ENCODE measurements around the gene ANGPTL1. TPM values are rescaled to one million over a fixed set of nuclear protein-coding genes. Genes with fewer than 3 reads are reported as not detected.
"Not testable (repeated sequence)": the region's sequence is repeated elsewhere in the genome, so short reads cannot be mapped to it uniquely, and the experiment has no call there.

Gene ANGPTL1
- total and polyA plus RNA-seq, 2 donors (not counting 1 experiment from before 2014, with no cell fraction given) = 1.5 to 4.1 TPM

DNA sequence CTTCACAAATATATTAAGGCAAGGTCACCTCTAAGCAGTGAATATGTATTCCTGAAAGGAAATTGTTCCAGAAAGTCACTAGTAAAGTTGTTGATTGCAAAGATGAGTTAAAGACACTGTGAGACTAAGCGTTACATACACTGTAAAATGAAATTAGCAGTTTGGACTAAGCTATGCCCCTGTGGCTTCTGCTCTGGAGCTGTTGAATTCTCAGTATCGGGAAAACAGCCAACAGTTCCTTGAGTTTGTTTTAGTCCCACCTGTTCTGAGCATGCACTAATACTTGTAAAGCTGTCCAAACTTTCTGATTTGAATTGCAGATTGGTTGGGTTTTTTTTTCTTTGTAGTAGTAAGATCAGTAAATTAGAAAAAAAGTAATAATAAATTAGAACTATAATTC, 21.0 kb downstream of the ANGPTL1 start:
- no peak overlapping the region for H3K4me3 ChIP-seq (replicated peaks in 1 of 4; ENCODE audit: control extremely low read depth in 1 of 4, insufficient read depth in 1 of 4, low read depth in 3 of 4, low read length in 4 of 4)
- no peaks in the 10 kb centered on the region for H3K27me3 ChIP-seq (ENCODE audit: control insufficient read depth, insufficient read depth, low read length)
- no peaks in the 10 kb centered on the region for H3K79me2 ChIP-seq (ENCODE audit: control insufficient read depth, insufficient read depth, low read length)
- peaks cover 2% of the 10 kb centered on the region for H3K4me1 ChIP-seq (ENCODE audit: control insufficient read depth, extremely low read depth, insufficient read depth, low read length)
- no peak overlapping the region for H3K27ac ChIP-seq (ENCODE audit: insufficient read depth, low read length)
- H3K4me2 ChIP-seq (ENCODE audit: extremely low read depth, insufficient read depth, low read length) = no peak overlapping the region
- H3K9ac ChIP-seq (ENCODE audit: insufficient read depth, low read length) = no peak overlapping the region
- no peak overlapping the region for H2AFZ ChIP-seq (ENCODE audit: low read length)
- TF ChIP-seq, protein P1, sequence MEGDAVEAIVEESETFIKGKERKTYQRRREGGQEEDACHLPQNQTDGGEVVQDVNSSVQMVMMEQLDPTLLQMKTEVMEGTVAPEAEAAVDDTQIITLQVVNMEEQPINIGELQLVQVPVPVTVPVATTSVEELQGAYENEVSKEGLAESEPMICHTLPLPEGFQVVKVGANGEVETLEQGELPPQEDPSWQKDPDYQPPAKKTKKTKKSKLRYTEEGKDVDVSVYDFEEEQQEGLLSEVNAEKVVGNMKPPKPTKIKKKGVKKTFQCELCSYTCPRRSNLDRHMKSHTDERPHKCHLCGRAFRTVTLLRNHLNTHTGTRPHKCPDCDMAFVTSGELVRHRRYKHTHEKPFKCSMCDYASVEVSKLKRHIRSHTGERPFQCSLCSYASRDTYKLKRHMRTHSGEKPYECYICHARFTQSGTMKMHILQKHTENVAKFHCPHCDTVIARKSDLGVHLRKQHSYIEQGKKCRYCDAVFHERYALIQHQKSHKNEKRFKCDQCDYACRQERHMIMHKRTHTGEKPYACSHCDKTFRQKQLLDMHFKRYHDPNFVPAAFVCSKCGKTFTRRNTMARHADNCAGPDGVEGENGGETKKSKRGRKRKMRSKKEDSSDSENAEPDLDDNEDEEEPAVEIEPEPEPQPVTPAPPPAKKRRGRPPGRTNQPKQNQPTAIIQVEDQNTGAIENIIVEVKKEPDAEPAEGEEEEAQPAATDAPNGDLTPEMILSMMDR (conservative IDR thresholded peaks at IDR 0.05 in 1 of 2, IDR thresholded peaks at IDR 0.05 in 1 of 2; ENCODE audit: low read depth in 1 of 2, low read length in 2 of 2) = no peak
- TF ChIP-seq EZH2 (IDR thresholded peaks at IDR 0.05; ENCODE audit: low read length, missing control alignments) = no peak
- H4K20me1 ChIP-seq (ENCODE audit: control insufficient read depth, extremely low read depth, insufficient read depth, low read length) = no peaks in the 10 kb centered on the region
- no peaks in the 10 kb centered on the region for H3K36me3 ChIP-seq (ENCODE audit: control insufficient read depth, insufficient read depth, low read length)
- no peaks in the 10 kb centered on the region for H3K9me3 ChIP-seq (ENCODE audit: control insufficient read depth, insufficient read depth, low read depth, low read length)
- peak in 1 of 2 donors; percentile 7 for DNase-seq (ENCODE audit: low read depth in 2 of 2)

DNA sequence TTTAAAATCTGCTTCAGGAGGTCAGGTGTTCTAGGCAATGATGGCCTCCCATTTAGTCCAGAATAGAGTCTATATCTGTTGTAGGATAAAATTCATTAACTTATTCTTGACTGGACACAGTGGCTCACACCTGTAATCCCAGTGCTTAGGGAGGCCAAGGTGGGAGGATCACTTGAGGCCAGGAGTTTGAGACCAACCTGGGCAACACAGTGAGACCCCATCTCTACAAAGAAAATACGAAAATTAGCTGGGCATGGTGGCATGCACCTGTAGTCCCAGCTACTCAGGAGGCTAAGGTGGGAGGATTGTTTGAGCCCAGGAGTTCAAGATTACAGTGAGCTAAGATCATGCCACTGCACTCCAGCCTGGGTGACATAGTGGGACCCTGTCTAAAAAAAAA, 23.0 kb downstream of the ANGPTL1 start:
- not testable (repeated sequence) for H3K9ac ChIP-seq (ENCODE audit: insufficient read depth, low read length); H3K4me1 ChIP-seq (ENCODE audit: control insufficient read depth, extremely low read depth, insufficient read depth, low read length); H3K4me3 ChIP-seq (replicated peaks in 1 of 4; ENCODE audit: control extremely low read depth in 1 of 4, insufficient read depth in 1 of 4, low read depth in 3 of 4, low read length in 4 of 4); H4K20me1 ChIP-seq (ENCODE audit: control insufficient read depth, extremely low read depth, insufficient read depth, low read length); H3K9me3 ChIP-seq (ENCODE audit: control insufficient read depth, insufficient read depth, low read depth, low read length); H2AFZ ChIP-seq (ENCODE audit: low read length); DNase-seq (ENCODE audit: low read depth in 2 of 2); H3K79me2 ChIP-seq (ENCODE audit: control insufficient read depth, insufficient read depth, low read length); H3K27ac ChIP-seq (ENCODE audit: insufficient read depth, low read length); H3K36me3 ChIP-seq (ENCODE audit: control insufficient read depth, insufficient read depth, low read length); H3K4me2 ChIP-seq (ENCODE audit: extremely low read depth, insufficient read depth, low read length); H3K27me3 ChIP-seq (ENCODE audit: control insufficient read depth, insufficient read depth, low read length)

DNA sequence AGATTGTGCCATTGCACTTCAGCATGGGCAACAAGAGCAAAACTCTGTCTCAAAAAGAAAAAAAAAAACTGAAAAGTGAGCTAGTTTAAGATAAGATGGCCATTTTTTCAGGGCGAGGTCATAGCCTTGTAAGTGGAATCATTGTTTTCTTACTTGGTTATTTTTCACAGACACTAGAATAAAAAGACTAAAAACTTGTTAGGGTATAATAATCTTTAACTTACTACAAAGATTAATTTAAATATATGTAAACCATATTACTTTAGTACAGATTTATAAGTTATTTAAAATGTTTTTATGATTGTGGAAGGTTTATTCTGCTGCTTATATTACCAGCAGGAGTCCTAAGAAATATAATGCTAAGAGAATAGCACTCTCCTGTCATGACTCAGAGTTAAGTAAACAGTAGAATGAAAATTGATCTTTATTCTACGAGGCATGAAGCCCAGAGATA, 23.5 kb downstream of the ANGPTL1 start:
- Histone ChIP-seq H3K4me3 (replicated peaks in 1 of 4; ENCODE audit: control extremely low read depth in 1 of 4, insufficient read depth in 1 of 4, low read depth in 3 of 4, low read length in 4 of 4) (no peak overlapping the region), H4K20me1 (ENCODE audit: control insufficient read depth, extremely low read depth, insufficient read depth, low read length) (no peaks in the 10 kb centered on the region), H3K4me1 (ENCODE audit: control insufficient read depth, extremely low read depth, insufficient read depth, low read length) (peaks cover 2% of the 10 kb centered on the region), H3K27ac (ENCODE audit: insufficient read depth, low read length) (no peak overlapping the region), H3K9ac (ENCODE audit: insufficient read depth, low read length) (no peak overlapping the region), H3K36me3 (ENCODE audit: control insufficient read depth, insufficient read depth, low read length) (no peaks in the 10 kb centered on the region), H2AFZ (ENCODE audit: low read length) (no peak overlapping the region), H3K9me3 (ENCODE audit: control insufficient read depth, insufficient read depth, low read depth, low read length) (no peaks in the 10 kb centered on the region), H3K79me2 (ENCODE audit: control insufficient read depth, insufficient read depth, low read length) (no peaks in the 10 kb centered on the region), H3K4me2 (ENCODE audit: extremely low read depth, insufficient read depth, low read length) (peak overlapping the region; percentile 44), H3K27me3 (ENCODE audit: control insufficient read depth, insufficient read depth, low read length) (no peaks in the 10 kb centered on the region)
- TF ChIP-seq, protein P1 (conservative IDR thresholded peaks at IDR 0.05 in 1 of 2, IDR thresholded peaks at IDR 0.05 in 1 of 2; ENCODE audit: low read depth in 1 of 2, low read length in 2 of 2) = no peak
- TF ChIP-seq EZH2 (IDR thresholded peaks at IDR 0.05; ENCODE audit: low read length, missing control alignments) = no peak
- DNase-seq (ENCODE audit: low read depth in 2 of 2) = peak; percentile 68 to 84
